ENCODE data around the gene CGB8.
"Not testable (repeated sequence)": the region's sequence is repeated elsewhere in the genome, so short reads cannot be mapped to it uniquely, and the experiment has no call there.

The CGB8 gene

GRCh38 chr19:49018388-49019241 lies 30.3 kb downstream of the CGB8 start:
- not testable (repeated sequence) for H3K4me3 ChIP-seq (ENCODE audit: low read length); H3K27ac ChIP-seq (ENCODE audit: low read length); H3K27me3 ChIP-seq (ENCODE audit: control insufficient read depth, insufficient read depth, low read length); H3K4me1 ChIP-seq (ENCODE audit: control insufficient read depth, insufficient read depth, low read length); H3K9me3 ChIP-seq (ENCODE audit: control insufficient read depth, insufficient read depth, low read length); DNase-seq (ENCODE audit: low read depth, low spot score)
- WGBS (ENCODE audit: insufficient coverage, insufficient read length): no CpG with 5 or more reads among the region's 50 CpGs
- peaks cover 21% of the 10 kb centered on the region for H3K36me3 ChIP-seq (ENCODE audit: control insufficient read depth, insufficient read depth, low read length)

- H3K27ac ChIP-seq (ENCODE audit: low read length): no peak overlapping the region
- H3K27me3 ChIP-seq (ENCODE audit: control insufficient read depth, insufficient read depth, low read length): no peaks in the 10 kb centered on the region; the same call in 1 of the 2 replicates
- H3K9me3 ChIP-seq (ENCODE audit: control insufficient read depth, insufficient read depth, low read length): no peaks in the 10 kb centered on the region
- WGBS (ENCODE audit: insufficient coverage, insufficient read length): no CpG with 5 or more reads among the region's 62 CpGs
- H3K4me1 ChIP-seq (ENCODE audit: control insufficient read depth, insufficient read depth, low read length): peaks cover 8% of the 10 kb centered on the region
- H3K36me3 ChIP-seq (ENCODE audit: control insufficient read depth, insufficient read depth, low read length): peaks cover 21% of the 10 kb centered on the region
- no peak for DNase-seq (ENCODE audit: low read depth, low spot score)
- peak overlapping the region; percentile 35; the same call in 1 of the 2 replicates for H3K4me3 ChIP-seq (ENCODE audit: low read length)
Observed at GRCh38 chr19:49017666-49018351, 31.1 kb downstream of the CGB8 start.

- no peak for DNase-seq (ENCODE audit: low read depth, low spot score)
- Histone ChIP-seq H3K36me3 (ENCODE audit: control insufficient read depth, insufficient read depth, low read length) (peaks cover 22% of the 10 kb centered on the region), H3K4me1 (ENCODE audit: control insufficient read depth, insufficient read depth, low read length) (peaks cover 8% of the 10 kb centered on the region), H3K27ac (ENCODE audit: low read length) (no peak within 1 kb of the TSS), H3K27me3 (ENCODE audit: control insufficient read depth, insufficient read depth, low read length) (no peaks in the 10 kb centered on the region; the same call in 1 of the 2 replicates), H3K4me3 (ENCODE audit: low read length) (peak within 1 kb of the TSS; percentile 35; the same call in 1 of the 2 replicates), H3K9me3 (ENCODE audit: control insufficient read depth, insufficient read depth, low read length) (no peaks in the 10 kb centered on the region)
- WGBS (ENCODE audit: insufficient coverage, insufficient read length): no CpG with 5 or more reads among the region's 17 CpGs
Observed at GRCh38 chr19:49017041-49017665, 31.8 kb downstream of the CGB8 start, which contains the start of gene LHB. TSS of gene LHB (minus strand) at chr19:49017091. CDS start at chr19:49017081, 10 bp downstream.

GRCh38 chr19:49016067-49016839 lies 32.7 kb downstream of the CGB8 start:
- Histone ChIP-seq H3K4me1 (ENCODE audit: control insufficient read depth, insufficient read depth, low read length) (peaks cover 8% of the 10 kb centered on the region), H3K27me3 (ENCODE audit: control insufficient read depth, insufficient read depth, low read length) (no peaks in the 10 kb centered on the region; the same call in 1 of the 2 replicates), H3K36me3 (ENCODE audit: control insufficient read depth, insufficient read depth, low read length) (peaks cover 27% of the 10 kb centered on the region), H3K27ac (ENCODE audit: low read length) (no peak overlapping the region), H3K4me3 (ENCODE audit: low read length) (no peak overlapping the region), H3K9me3 (ENCODE audit: control insufficient read depth, insufficient read depth, low read length) (no peaks in the 10 kb centered on the region)
- DNase-seq (ENCODE audit: low read depth, low spot score): no peak
- WGBS (ENCODE audit: insufficient coverage, insufficient read length): no CpG with 5 or more reads among the region's 29 CpGs

GRCh38 chr19:49014870-49015255 lies 34.0 kb downstream of the CGB8 start:
- Histone ChIP-seq H3K4me1 (ENCODE audit: control insufficient read depth, insufficient read depth, low read length) (peaks cover 5% of the 10 kb centered on the region), H3K27ac (ENCODE audit: low read length) (no peak overlapping the region), H3K9me3 (ENCODE audit: control insufficient read depth, insufficient read depth, low read length) (no peaks in the 10 kb centered on the region), H3K27me3 (ENCODE audit: control insufficient read depth, insufficient read depth, low read length) (no peaks in the 10 kb centered on the region; the same call in 1 of the 2 replicates), H3K36me3 (ENCODE audit: control insufficient read depth, insufficient read depth, low read length) (peaks cover 33% of the 10 kb centered on the region), H3K4me3 (ENCODE audit: low read length) (no peak overlapping the region)
- no CpG with 5 or more reads among the region's 18 CpGs for WGBS (ENCODE audit: insufficient coverage, insufficient read length)
- DNase-seq (ENCODE audit: low read depth, low spot score): no peak

GRCh38 chr19:49014123-49014869 lies 34.6 kb downstream of the CGB8 start:
- Histone ChIP-seq H3K27ac (ENCODE audit: low read length) (no peak overlapping the region), H3K4me3 (ENCODE audit: low read length) (no peak overlapping the region), H3K4me1 (ENCODE audit: control insufficient read depth, insufficient read depth, low read length) (peaks cover 5% of the 10 kb centered on the region), H3K9me3 (ENCODE audit: control insufficient read depth, insufficient read depth, low read length) (no peaks in the 10 kb centered on the region), H3K27me3 (ENCODE audit: control insufficient read depth, insufficient read depth, low read length) (no peaks in the 10 kb centered on the region; the same call in 1 of the 2 replicates), H3K36me3 (ENCODE audit: control insufficient read depth, insufficient read depth, low read length) (peaks cover 38% of the 10 kb centered on the region)
- no CpG with 5 or more reads among the region's 32 CpGs for WGBS (ENCODE audit: insufficient coverage, insufficient read length)
- DNase-seq (ENCODE audit: low read depth, low spot score): no peak

- no peak for DNase-seq (ENCODE audit: low read depth, low spot score)
- H3K36me3 ChIP-seq (ENCODE audit: control insufficient read depth, insufficient read depth, low read length): peaks cover 49% of the 10 kb centered on the region
- no CpG with 5 or more reads among the region's 17 CpGs for WGBS (ENCODE audit: insufficient coverage, insufficient read length)
Observed at GRCh38 chr19:49011194-49011593, 37.7 kb downstream of the CGB8 start.

GRCh38 chr19:49010453-49010852 lies 38.5 kb downstream of the CGB8 start:
- no CpG with 5 or more reads among the region's 18 CpGs for WGBS (ENCODE audit: insufficient coverage, insufficient read length)
- H3K4me3 ChIP-seq (ENCODE audit: low read length): no peak overlapping the region
- peaks cover 49% of the 10 kb centered on the region for H3K36me3 ChIP-seq (ENCODE audit: control insufficient read depth, insufficient read depth, low read length)
- DNase-seq (ENCODE audit: low read depth, low spot score): no peak
- no peak overlapping the region for H3K27ac ChIP-seq (ENCODE audit: low read length)
- H3K9me3 ChIP-seq (ENCODE audit: control insufficient read depth, insufficient read depth, low read length): no peaks in the 10 kb centered on the region
- H3K27me3 ChIP-seq (ENCODE audit: control insufficient read depth, insufficient read depth, low read length): no peaks in the 10 kb centered on the region
- H3K4me1 ChIP-seq (ENCODE audit: control insufficient read depth, insufficient read depth, low read length): no peaks in the 10 kb centered on the region

More at GRCh38 chr19:49011194-49011593, 37.7 kb downstream of the CGB8 start:
- H3K27ac ChIP-seq (ENCODE audit: low read length): no peak overlapping the region
- no peak overlapping the region for H3K4me3 ChIP-seq (ENCODE audit: low read length)
- no peaks in the 10 kb centered on the region for H3K4me1 ChIP-seq (ENCODE audit: control insufficient read depth, insufficient read depth, low read length)
- no peaks in the 10 kb centered on the region for H3K9me3 ChIP-seq (ENCODE audit: control insufficient read depth, insufficient read depth, low read length)
- H3K27me3 ChIP-seq (ENCODE audit: control insufficient read depth, insufficient read depth, low read length): no peaks in the 10 kb centered on the region

GRCh38 chr19:49009828-49010227 lies 39.1 kb downstream of the CGB8 start:
- no peak overlapping the region for H3K27ac ChIP-seq (ENCODE audit: low read length)
- no peaks in the 10 kb centered on the region for H3K4me1 ChIP-seq (ENCODE audit: control insufficient read depth, insufficient read depth, low read length)
- peaks cover 47% of the 10 kb centered on the region for H3K36me3 ChIP-seq (ENCODE audit: control insufficient read depth, insufficient read depth, low read length)
- H3K9me3 ChIP-seq (ENCODE audit: control insufficient read depth, insufficient read depth, low read length): no peaks in the 10 kb centered on the region
- DNase-seq (ENCODE audit: low read depth, low spot score): no peak
- no peaks in the 10 kb centered on the region for H3K27me3 ChIP-seq (ENCODE audit: control insufficient read depth, insufficient read depth, low read length)
- no peak overlapping the region for H3K4me3 ChIP-seq (ENCODE audit: low read length)
- WGBS (ENCODE audit: insufficient coverage, insufficient read length): no CpG with 5 or more reads among the region's 18 CpGs

Data from iPS DF 6.9 (cell line).